Stimulated activated naive CD8-positive, alpha-beta T cell treated with anti-CD3 and anti-CD28 coated beads, Interleukin-15, Interleukin-2, amounts not matched to agents 100 ng/mL and 50 ng/mL, for 24 hours (primary cell): Measurements from ENCODE around the gene ZMYND19.
"Not testable (repeated sequence)": the region's sequence is repeated elsewhere in the genome, so short reads cannot be mapped to it uniquely, and the experiment has no call there.

ENCODE experiments used
- H3K27ac Mint-ChIP-seq: one replicate; pipeline ENCODE4 v1.8.0; 2021; ENCODE audit warnings: mild to moderate bottlenecking, mixed read lengths
- H3K27me3 Mint-ChIP-seq: one replicate; pipeline ENCODE4 v1.8.0; 2021; ENCODE audit warnings: mixed read lengths
- H3K36me3 Mint-ChIP-seq: one replicate; pipeline ENCODE4 v1.8.0; 2021; ENCODE audit warnings: low read depth, mixed read lengths
- H3K4me1 Mint-ChIP-seq: one replicate; pipeline ENCODE4 v1.8.0; 2021; ENCODE audit warnings: low read depth, mixed read lengths
- H3K4me3 Mint-ChIP-seq: one replicate; pipeline ENCODE4 v1.8.0; 2021; ENCODE audit warnings: mild to moderate bottlenecking, mixed read lengths
- H3K9me3 Mint-ChIP-seq: one replicate; pipeline ENCODE4 v1.8.0; 2021; ENCODE audit warnings: mixed read lengths

Gene ZMYND19

GRCh38 chr9:137564817-137565411 is 25.4 kb downstream of the ZMYND19 start:
- H3K9me3 Mint-ChIP-seq: no peaks in the 10 kb centered on the region
- H3K27me3 Mint-ChIP-seq: no peaks in the 10 kb centered on the region
- no peak overlapping the region for H3K27ac Mint-ChIP-seq
- H3K4me3 Mint-ChIP-seq: no peak overlapping the region
- no peaks in the 10 kb centered on the region for H3K4me1 Mint-ChIP-seq
- peaks cover 39% of the 10 kb centered on the region for H3K36me3 Mint-ChIP-seq

GRCh38 chr9:137564134-137564533 is 26.2 kb downstream of the ZMYND19 start:
- Mint-ChIP-seq H3K9me3 (no peaks in the 10 kb centered on the region), H3K4me1 (no peaks in the 10 kb centered on the region), H3K36me3 (peaks cover 42% of the 10 kb centered on the region), H3K27ac (no peak overlapping the region), H3K27me3 (no peaks in the 10 kb centered on the region), H3K4me3 (no peak overlapping the region)

GRCh38 chr9:137558127-137558526 is 32.2 kb downstream of the ZMYND19 start:
- Mint-ChIP-seq H3K27ac (no peak overlapping the region), H3K9me3 (no peaks in the 10 kb centered on the region), H3K27me3 (no peaks in the 10 kb centered on the region), H3K36me3 (peaks cover 49% of the 10 kb centered on the region), H3K4me1 (peaks cover 4% of the 10 kb centered on the region), H3K4me3 (no peak overlapping the region)

GRCh38 chr9:137556069-137556838 is 34.1 kb downstream of the ZMYND19 start:
- Mint-ChIP-seq H3K4me3 (no peak overlapping the region), H3K27me3 (no peaks in the 10 kb centered on the region)

GRCh38 chr9:137555179-137555578 is 35.1 kb downstream of the ZMYND19 start:
- H3K4me1 Mint-ChIP-seq: peaks cover 10% of the 10 kb centered on the region
- no peaks in the 10 kb centered on the region for H3K27me3 Mint-ChIP-seq
- no peak overlapping the region for H3K27ac Mint-ChIP-seq
- H3K4me3 Mint-ChIP-seq: no peak overlapping the region
- no peaks in the 10 kb centered on the region for H3K9me3 Mint-ChIP-seq
- peaks cover 40% of the 10 kb centered on the region for H3K36me3 Mint-ChIP-seq

More at GRCh38 chr9:137556069-137556838, 34.1 kb downstream of the ZMYND19 start:
- peaks cover 45% of the 10 kb centered on the region for H3K36me3 Mint-ChIP-seq
- H3K27ac Mint-ChIP-seq: no peak overlapping the region
- H3K9me3 Mint-ChIP-seq: no peaks in the 10 kb centered on the region
- H3K4me1 Mint-ChIP-seq: peaks cover 8% of the 10 kb centered on the region

GRCh38 chr9:137554349-137554748 is 36.0 kb downstream of the ZMYND19 start:
- H3K4me3 Mint-ChIP-seq: no peak overlapping the region
- peaks cover 18% of the 10 kb centered on the region for H3K4me1 Mint-ChIP-seq
- H3K27ac Mint-ChIP-seq: no peak overlapping the region
- no peaks in the 10 kb centered on the region for H3K27me3 Mint-ChIP-seq
- H3K36me3 Mint-ChIP-seq: peaks cover 31% of the 10 kb centered on the region
- H3K9me3 Mint-ChIP-seq: no peaks in the 10 kb centered on the region

GRCh38 chr9:137553654-137554053 is 36.7 kb downstream of the ZMYND19 start:
- not testable (repeated sequence) for H3K9me3 Mint-ChIP-seq, H3K27me3 Mint-ChIP-seq, H3K27ac Mint-ChIP-seq, H3K4me3 Mint-ChIP-seq
- Mint-ChIP-seq H3K4me1 (peaks cover 18% of the 10 kb centered on the region), H3K36me3 (peaks cover 31% of the 10 kb centered on the region)

GRCh38 chr9:137552022-137552768 is 38.1 kb downstream of the ZMYND19 start:
- peak overlapping the region; percentile 85 for H3K27ac Mint-ChIP-seq

GRCh38 chr9:137551264-137552021 is 38.9 kb downstream of the ZMYND19 start, which contains the start of gene MRPL41:
MRPL41 (plus strand) TSS chr9:137551879; CDS start chr9:137552082, 203 bp downstream.
- peaks cover 18% of the 10 kb centered on the region for H3K4me1 Mint-ChIP-seq
- peaks cover 26% of the 10 kb centered on the region for H3K36me3 Mint-ChIP-seq
- H3K4me3 Mint-ChIP-seq: peak within 1 kb of the TSS; percentile 90
- H3K27me3 Mint-ChIP-seq: no peaks in the 10 kb centered on the region
- H3K9me3 Mint-ChIP-seq: no peaks in the 10 kb centered on the region
- peak within 1 kb of the TSS; percentile 85 for H3K27ac Mint-ChIP-seq

More at GRCh38 chr9:137552022-137552768, 38.1 kb downstream of the ZMYND19 start:
- peaks cover 26% of the 10 kb centered on the region for H3K36me3 Mint-ChIP-seq
- no peaks in the 10 kb centered on the region for H3K27me3 Mint-ChIP-seq
- H3K9me3 Mint-ChIP-seq: no peaks in the 10 kb centered on the region
- peak overlapping the region; percentile 90 for H3K4me3 Mint-ChIP-seq
- peaks cover 18% of the 10 kb centered on the region for H3K4me1 Mint-ChIP-seq

GRCh38 chr9:137550958-137551263 is 39.4 kb downstream of the ZMYND19 start:
- not testable (repeated sequence) for H3K9me3 Mint-ChIP-seq, H3K27ac Mint-ChIP-seq, H3K27me3 Mint-ChIP-seq
- Mint-ChIP-seq H3K36me3 (peaks cover 22% of the 10 kb centered on the region), H3K4me1 (peaks cover 18% of the 10 kb centered on the region), H3K4me3 (peak overlapping the region; percentile 52)

- H3K36me3 Mint-ChIP-seq: peaks cover 19% of the 10 kb centered on the region
- H3K27me3 Mint-ChIP-seq: no peaks in the 10 kb centered on the region
- peak within 1 kb of the TSS; percentile 80 for H3K4me3 Mint-ChIP-seq
- H3K27ac Mint-ChIP-seq: peak within 1 kb of the TSS; percentile 76
- H3K9me3 Mint-ChIP-seq: no peaks in the 10 kb centered on the region
- H3K4me1 Mint-ChIP-seq: peaks cover 18% of the 10 kb centered on the region
These were observed 40.1 kb downstream of the ZMYND19 start, which contains the start of gene PNPLA7 for GRCh38 chr9:137550231-137550621. PNPLA7 (minus strand) TSS chr9:137550402; CDS start chr9:137550197, 205 bp downstream.

GRCh38 chr9:137547687-137548543 is 42.4 kb downstream of the ZMYND19 start:
- Mint-ChIP-seq H3K4me1 (peaks cover 14% of the 10 kb centered on the region), H3K9me3 (no peaks in the 10 kb centered on the region), H3K4me3 (no peak overlapping the region), H3K27ac (no peak overlapping the region), H3K36me3 (peaks cover 6% of the 10 kb centered on the region), H3K27me3 (no peaks in the 10 kb centered on the region)

GRCh38 chr9:137545123-137545522 is 45.2 kb downstream of the ZMYND19 start:
- Mint-ChIP-seq H3K27me3 (no peaks in the 10 kb centered on the region), H3K36me3 (no peaks in the 10 kb centered on the region), H3K4me3 (no peak overlapping the region), H3K4me1 (peaks cover 7% of the 10 kb centered on the region), H3K27ac (no peak overlapping the region), H3K9me3 (no peaks in the 10 kb centered on the region)
